ENCODE data around the gene NKAIN1.

DNA sequence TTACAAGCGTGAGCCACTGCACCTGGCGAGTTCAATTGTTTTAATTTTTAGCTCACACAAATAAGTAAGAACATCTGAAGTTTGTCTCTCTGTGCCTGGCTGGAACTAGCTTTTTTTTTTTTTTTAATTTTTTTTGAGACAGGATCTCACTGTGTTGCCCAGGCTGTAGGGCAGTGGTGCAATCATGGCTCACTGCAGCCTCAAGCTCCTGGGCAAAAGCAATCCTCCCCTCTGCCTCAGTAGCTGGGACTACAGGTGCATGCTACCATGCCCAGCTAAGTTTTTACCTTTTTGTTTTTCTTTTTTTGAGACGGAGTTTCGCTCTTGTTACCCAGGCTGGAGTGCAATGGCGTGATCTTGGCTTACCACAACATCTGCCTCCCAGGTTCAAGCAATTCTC is 7.9 kb downstream of the NKAIN1 start:
- TF ChIP-seq, protein P1, sequence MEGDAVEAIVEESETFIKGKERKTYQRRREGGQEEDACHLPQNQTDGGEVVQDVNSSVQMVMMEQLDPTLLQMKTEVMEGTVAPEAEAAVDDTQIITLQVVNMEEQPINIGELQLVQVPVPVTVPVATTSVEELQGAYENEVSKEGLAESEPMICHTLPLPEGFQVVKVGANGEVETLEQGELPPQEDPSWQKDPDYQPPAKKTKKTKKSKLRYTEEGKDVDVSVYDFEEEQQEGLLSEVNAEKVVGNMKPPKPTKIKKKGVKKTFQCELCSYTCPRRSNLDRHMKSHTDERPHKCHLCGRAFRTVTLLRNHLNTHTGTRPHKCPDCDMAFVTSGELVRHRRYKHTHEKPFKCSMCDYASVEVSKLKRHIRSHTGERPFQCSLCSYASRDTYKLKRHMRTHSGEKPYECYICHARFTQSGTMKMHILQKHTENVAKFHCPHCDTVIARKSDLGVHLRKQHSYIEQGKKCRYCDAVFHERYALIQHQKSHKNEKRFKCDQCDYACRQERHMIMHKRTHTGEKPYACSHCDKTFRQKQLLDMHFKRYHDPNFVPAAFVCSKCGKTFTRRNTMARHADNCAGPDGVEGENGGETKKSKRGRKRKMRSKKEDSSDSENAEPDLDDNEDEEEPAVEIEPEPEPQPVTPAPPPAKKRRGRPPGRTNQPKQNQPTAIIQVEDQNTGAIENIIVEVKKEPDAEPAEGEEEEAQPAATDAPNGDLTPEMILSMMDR (IDR thresholded peaks at IDR 0.05; ENCODE audit: borderline replicate concordance, extremely low read depth, low read length, poor library complexity, severe bottlenecking): no peak
- no peak for TF ChIP-seq EZH2 (IDR thresholded peaks at IDR 0.05; ENCODE audit: borderline replicate concordance, low read depth, low read length, severe bottlenecking)
